Measurements from ENCODE around the gene TIGAR. TPM values are rescaled to one million over a fixed set of nuclear protein-coding genes. Genes with fewer than 3 reads are reported as not detected.

The TIGAR gene
- total RNA-seq, 1 donor: 20.7 TPM

GRCh38 chr12:4387607-4388006 is 66.6 kb downstream of the TIGAR start:
- no peak overlapping the region for H3K4me3 ChIP-seq (ENCODE audit: low read depth, low read length)
- DNase-seq (ENCODE audit: low read depth): no peak
- no peak for TF ChIP-seq CTCF (IDR thresholded peaks at IDR 0.05; ENCODE audit: insufficient read depth, low read depth, low read length)

GRCh38 chr12:4388032-4388431 is 67.0 kb downstream of the TIGAR start:
- no peak for TF ChIP-seq CTCF (IDR thresholded peaks at IDR 0.05; ENCODE audit: insufficient read depth, low read depth, low read length)
- no peak overlapping the region for H3K4me3 ChIP-seq (ENCODE audit: low read depth, low read length)
- no peak for DNase-seq (ENCODE audit: low read depth)

- TF ChIP-seq CTCF (IDR thresholded peaks at IDR 0.05; ENCODE audit: insufficient read depth, low read depth, low read length): no peak
- no peak for DNase-seq (ENCODE audit: low read depth)
- H3K4me3 ChIP-seq (ENCODE audit: low read depth, low read length): no peak overlapping the region
Observed at GRCh38 chr12:4388662-4389061, 67.6 kb downstream of the TIGAR start.

- no peak overlapping the region for H3K4me3 ChIP-seq (ENCODE audit: low read depth, low read length)
- DNase-seq (ENCODE audit: low read depth): no peak
- no peak for TF ChIP-seq CTCF (IDR thresholded peaks at IDR 0.05; ENCODE audit: insufficient read depth, low read depth, low read length)
Observed at GRCh38 chr12:4392223-4392742, 71.3 kb downstream of the TIGAR start.

GRCh38 chr12:4393211-4393610 is 72.2 kb downstream of the TIGAR start:
- DNase-seq (ENCODE audit: low read depth): no peak
- no peak overlapping the region for H3K4me3 ChIP-seq (ENCODE audit: low read depth, low read length)
- TF ChIP-seq CTCF (IDR thresholded peaks at IDR 0.05; ENCODE audit: insufficient read depth, low read depth, low read length): no peak

- TF ChIP-seq CTCF (IDR thresholded peaks at IDR 0.05; ENCODE audit: insufficient read depth, low read depth, low read length): no peak
- no peak for DNase-seq (ENCODE audit: low read depth)
- no peak overlapping the region for H3K4me3 ChIP-seq (ENCODE audit: low read depth, low read length)
Observed at GRCh38 chr12:4395818-4396217, 74.8 kb downstream of the TIGAR start.

- DNase-seq (ENCODE audit: low read depth): no peak
- no peak for TF ChIP-seq CTCF (IDR thresholded peaks at IDR 0.05; ENCODE audit: insufficient read depth, low read depth, low read length)
- no peak overlapping the region for H3K4me3 ChIP-seq (ENCODE audit: low read depth, low read length)
Observed at GRCh38 chr12:4401117-4401516, 80.1 kb downstream of the TIGAR start.
